ENCODE results near the gene MLEC. TPM values are rescaled to one million over a fixed set of nuclear protein-coding genes. Genes with fewer than 3 reads are reported as not detected.

The MLEC gene
- total RNA-seq, 4 donors from 2014 or later, result 122 to 288 (median 187) TPM

- Histone ChIP-seq H3K36me3 (no peaks in the 10 kb centered on the region), H3K27ac (no peak overlapping the region), H3K27me3 (no peaks in the 10 kb centered on the region), H3K9me3 (no peaks in the 10 kb centered on the region), H3K4me1 (peaks cover 11 to 17% of the 10 kb centered on the region in 2 donors), H3K4me3 (replicated peaks in 1 of 3) (no peak overlapping the region)
- intact Hi-C loops (cut with DNase I), result loop anchor here (2.0 to 5.0 kb wide), 3 partner anchors 61 to 323 kb away; partner anchors contain the start of genes POP5 and UNC119B
- WGBS, 2 donors, result 15 to 16% methylated on average over 24 to 33 of the region's 33 CpGs
- TF ChIP-seq, protein P1, sequence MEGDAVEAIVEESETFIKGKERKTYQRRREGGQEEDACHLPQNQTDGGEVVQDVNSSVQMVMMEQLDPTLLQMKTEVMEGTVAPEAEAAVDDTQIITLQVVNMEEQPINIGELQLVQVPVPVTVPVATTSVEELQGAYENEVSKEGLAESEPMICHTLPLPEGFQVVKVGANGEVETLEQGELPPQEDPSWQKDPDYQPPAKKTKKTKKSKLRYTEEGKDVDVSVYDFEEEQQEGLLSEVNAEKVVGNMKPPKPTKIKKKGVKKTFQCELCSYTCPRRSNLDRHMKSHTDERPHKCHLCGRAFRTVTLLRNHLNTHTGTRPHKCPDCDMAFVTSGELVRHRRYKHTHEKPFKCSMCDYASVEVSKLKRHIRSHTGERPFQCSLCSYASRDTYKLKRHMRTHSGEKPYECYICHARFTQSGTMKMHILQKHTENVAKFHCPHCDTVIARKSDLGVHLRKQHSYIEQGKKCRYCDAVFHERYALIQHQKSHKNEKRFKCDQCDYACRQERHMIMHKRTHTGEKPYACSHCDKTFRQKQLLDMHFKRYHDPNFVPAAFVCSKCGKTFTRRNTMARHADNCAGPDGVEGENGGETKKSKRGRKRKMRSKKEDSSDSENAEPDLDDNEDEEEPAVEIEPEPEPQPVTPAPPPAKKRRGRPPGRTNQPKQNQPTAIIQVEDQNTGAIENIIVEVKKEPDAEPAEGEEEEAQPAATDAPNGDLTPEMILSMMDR (IDR thresholded peaks at IDR 0.05), result peak in 1 of 6 experiments; percentile 6
- TF ChIP-seq POLR2A (IDR thresholded peaks at IDR 0.05), result no peak
- no peak for DNase-seq
Observed at GRCh38 chr12:120649442-120650232, 37.3 kb upstream of the MLEC start.

DNA sequence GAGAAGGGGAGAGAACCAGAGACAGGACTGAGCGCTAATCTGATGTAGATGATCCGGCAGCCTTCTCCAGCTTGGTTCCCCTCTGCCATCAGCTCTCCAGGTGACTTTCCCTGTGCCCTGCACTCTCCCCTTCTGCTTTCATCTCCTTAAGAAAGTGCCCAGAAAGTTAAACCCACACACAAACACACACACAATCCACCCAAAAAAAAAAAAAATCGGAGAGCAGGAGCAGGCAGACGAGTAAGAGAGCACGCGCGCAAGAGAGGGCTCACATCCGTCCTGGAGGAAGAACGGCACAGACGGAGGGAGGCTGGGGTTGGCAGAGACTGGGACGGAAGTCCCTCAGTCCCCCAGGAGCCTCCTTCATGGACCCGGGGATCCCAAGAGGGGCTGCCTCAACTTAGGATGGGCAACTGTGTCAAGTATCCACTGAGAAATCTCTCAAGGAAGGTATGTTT lies 36.7 kb upstream of the MLEC start:
- intact Hi-C loops (cut with DNase I), result no loop called here
- H3K36me3 ChIP-seq, result no peaks in the 10 kb centered on the region
- no peak for DNase-seq
- H3K27me3 ChIP-seq, result no peaks in the 10 kb centered on the region
- no peak overlapping the region for H3K27ac ChIP-seq
- H3K4me1 ChIP-seq, result peaks cover 11 to 17% of the 10 kb centered on the region in 2 donors
- H3K9me3 ChIP-seq, result no peaks in the 10 kb centered on the region
- no peak overlapping the region for H3K4me3 ChIP-seq (replicated peaks in 1 of 3)
- 67 to 72% methylated on average over 12 of the region's 12 CpGs for WGBS, 2 donors
- TF ChIP-seq, protein P1 (IDR thresholded peaks at IDR 0.05), result no peak
- TF ChIP-seq POLR2A (IDR thresholded peaks at IDR 0.05), result no peak

DNA sequence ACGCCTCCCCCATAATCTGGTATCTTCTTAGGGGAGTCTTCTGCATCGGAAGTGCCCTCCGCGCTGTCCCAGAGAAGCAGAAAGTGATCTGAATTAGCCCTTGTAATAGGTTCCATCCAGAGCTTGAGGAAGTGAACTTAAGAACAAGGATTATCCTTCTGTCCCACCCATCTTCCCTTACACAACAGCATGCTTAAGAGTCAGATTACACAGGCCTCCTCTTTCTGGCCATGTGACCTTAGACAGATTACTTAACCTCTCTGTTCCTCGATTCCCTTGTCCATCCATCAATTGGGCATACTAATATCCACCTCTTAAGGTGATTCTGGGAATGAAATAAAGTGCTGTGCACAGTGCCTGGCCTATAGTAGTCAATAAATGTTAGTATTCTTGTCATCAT lies 35.1 kb upstream of the MLEC start:
- TF ChIP-seq, protein P1 (IDR thresholded peaks at IDR 0.05), result no peak
- no peak for TF ChIP-seq POLR2A (IDR thresholded peaks at IDR 0.05)
- 69 to 78% methylated on average over 5 of the region's 5 CpGs for WGBS, 2 donors

GRCh38 chr12:120652656-120653435 lies 34.1 kb upstream of the MLEC start:
- intact Hi-C loops (cut with DNase I), result no loop called here
- H3K4me1 ChIP-seq, result peaks cover 11 to 17% of the 10 kb centered on the region in 2 donors
- no peak overlapping the region for H3K27ac ChIP-seq
- H3K36me3 ChIP-seq, result no peaks in the 10 kb centered on the region
- no peak for DNase-seq
- H3K27me3 ChIP-seq, result no peaks in the 10 kb centered on the region
- no peak overlapping the region for H3K4me3 ChIP-seq (replicated peaks in 1 of 3)
- WGBS, 2 donors, result 59 to 65% methylated on average over 10 of the region's 10 CpGs
- TF ChIP-seq POLR2A (IDR thresholded peaks at IDR 0.05), result no peak
- TF ChIP-seq, protein P1 (IDR thresholded peaks at IDR 0.05), result no peak
- no peaks in the 10 kb centered on the region for H3K9me3 ChIP-seq

More for the DNA sequence above, 35.1 kb upstream of the MLEC start:
- Histone ChIP-seq H3K36me3 (no peaks in the 10 kb centered on the region), H3K9me3 (no peaks in the 10 kb centered on the region), H3K4me3 (replicated peaks in 1 of 3) (no peak overlapping the region), H3K27ac (no peak overlapping the region), H3K27me3 (no peaks in the 10 kb centered on the region), H3K4me1 (peaks cover 11 to 17% of the 10 kb centered on the region in 2 donors)
- DNase-seq, result no peak
- intact Hi-C loops (cut with DNase I), result no loop called here
